Activated T-helper 1 cell treated with anti-CD3 and anti-CD28 coated beads, Interleukin-2, amount 50 U/mL, for 16 hours (primary cell): ENCODE data around the gene FOSL2.

Experiments
- DNase-seq, 2 donors: peaks; one replicate each; pipeline ENCODE4 v3.0.0-alpha.2; 2020; ENCODE audit warnings: low read depth in 1 of 2, low spot score in 1 of 2

The FOSL2 gene

DNA sequence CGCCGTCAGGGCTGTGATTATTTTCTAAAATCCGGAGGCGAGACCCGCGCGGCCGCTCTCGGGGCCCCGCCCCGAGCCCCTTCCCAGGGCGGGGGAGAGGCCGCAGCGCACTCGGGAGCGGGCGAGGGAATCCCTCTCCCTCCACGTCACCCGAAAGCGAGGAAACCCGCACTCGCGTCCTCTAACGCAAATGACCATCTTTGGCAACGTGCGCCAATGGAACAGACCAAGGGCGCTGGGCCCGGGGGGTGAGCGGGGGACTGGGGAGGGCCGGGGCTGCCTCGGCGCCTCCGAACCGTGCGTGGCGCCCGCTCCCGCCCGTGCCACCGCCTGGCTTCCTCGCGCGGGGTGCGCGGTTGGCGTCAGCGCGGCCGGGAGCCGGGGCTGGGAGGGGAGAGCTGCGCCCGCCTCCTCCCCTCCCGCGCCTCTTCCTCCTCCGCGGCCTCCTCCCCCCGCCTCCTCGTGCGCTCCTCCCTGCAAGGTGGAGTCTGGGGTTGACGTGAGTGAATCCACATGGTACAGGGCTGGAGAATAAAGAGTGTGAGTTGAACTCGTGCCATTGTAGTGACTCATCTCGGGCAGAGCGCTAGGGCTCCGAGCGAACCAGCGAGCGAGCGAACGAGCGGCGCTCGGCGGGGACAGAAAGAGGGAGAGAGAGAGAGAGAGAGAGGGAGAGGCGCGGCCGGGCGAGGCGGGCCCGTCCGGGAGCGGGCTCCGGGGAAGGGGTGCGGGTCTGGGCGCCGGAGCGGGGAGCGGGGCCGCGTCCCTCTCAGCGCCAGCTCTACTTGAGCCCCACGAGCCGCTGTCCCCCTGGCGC, at the start of gene FOSL2:
TSS of gene FOSL2 (plus strand) at position 562 of the 817 bp plus-strand sequence. CDS start 863 bp downstream, outside the sequence.
- DNase-seq = peak; percentile 76 to 88

GRCh38 chr2:28343184-28343942, 49.3 kb upstream of the FOSL2 start:
- DNase-seq = no peak

- DNase-seq = no peak
Measured at GRCh38 chr2:28343971-28344715, 48.5 kb upstream of the FOSL2 start.

- DNase-seq = no peak
Measured at GRCh38 chr2:28344756-28345373, 47.8 kb upstream of the FOSL2 start.

DNA sequence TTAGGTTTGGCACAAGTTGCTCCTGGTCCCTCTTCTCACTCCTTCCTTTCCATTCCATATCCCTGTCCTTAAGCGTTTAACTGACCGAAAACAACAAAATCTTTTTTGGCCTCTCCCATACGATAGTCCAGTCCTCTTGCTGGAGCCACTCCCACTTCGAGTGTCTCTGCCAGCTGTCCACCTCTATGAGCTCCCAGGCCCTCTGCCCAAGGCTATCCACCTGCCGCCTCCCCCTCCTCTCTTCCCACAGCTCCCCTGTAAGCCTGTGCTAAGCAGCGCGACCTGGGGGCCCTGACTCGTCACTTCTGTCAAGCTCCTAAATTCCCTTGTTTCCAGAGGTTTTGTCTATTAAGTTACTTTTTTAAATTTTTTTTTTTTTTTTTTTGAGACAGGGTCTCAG, 47.0 kb upstream of the FOSL2 start:
- DNase-seq = no peak

GRCh38 chr2:28346587-28346986, 46.1 kb upstream of the FOSL2 start:
- no peak for DNase-seq

DNA sequence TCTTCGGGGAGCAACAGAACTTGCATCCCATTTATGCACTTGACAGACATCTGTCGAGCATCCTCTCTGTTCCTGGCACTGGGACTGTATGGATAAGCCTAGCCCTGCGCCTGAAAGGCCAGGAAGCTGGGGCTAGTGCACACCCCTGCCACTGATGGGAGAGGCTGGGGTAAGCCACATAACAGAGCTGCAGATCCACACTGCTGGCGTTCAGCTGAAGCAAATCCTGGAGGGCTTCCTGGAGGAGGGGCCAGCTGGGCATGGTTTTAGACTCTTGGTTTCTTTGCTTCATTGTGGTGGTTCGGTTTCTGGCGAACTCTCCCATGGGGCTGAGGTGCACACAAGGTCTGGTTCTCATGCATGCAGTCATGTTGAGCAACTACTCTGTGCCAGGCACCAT, 45.5 kb upstream of the FOSL2 start:
- DNase-seq = no peak

DNA sequence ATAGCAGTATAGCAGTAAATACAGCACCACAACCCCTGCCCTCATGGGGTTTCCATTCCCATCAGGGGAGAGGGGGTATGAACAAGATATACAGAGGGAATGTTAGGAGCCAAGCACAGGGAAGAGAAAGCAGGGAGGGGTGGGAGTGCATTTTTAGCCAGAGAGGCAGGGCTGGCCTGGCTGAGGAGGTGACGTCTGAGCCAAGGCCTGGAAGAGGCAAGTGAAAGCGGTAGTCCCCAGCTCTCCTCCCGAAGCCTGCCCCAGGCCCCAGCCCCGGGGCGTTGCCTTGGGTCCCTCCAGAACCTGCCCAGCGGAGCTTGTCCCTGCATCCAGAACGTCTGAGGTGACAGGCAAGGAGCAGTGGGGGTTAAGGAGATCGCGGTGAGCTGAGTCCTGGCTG, 45.1 kb upstream of the FOSL2 start:
- DNase-seq = no peak

DNA sequence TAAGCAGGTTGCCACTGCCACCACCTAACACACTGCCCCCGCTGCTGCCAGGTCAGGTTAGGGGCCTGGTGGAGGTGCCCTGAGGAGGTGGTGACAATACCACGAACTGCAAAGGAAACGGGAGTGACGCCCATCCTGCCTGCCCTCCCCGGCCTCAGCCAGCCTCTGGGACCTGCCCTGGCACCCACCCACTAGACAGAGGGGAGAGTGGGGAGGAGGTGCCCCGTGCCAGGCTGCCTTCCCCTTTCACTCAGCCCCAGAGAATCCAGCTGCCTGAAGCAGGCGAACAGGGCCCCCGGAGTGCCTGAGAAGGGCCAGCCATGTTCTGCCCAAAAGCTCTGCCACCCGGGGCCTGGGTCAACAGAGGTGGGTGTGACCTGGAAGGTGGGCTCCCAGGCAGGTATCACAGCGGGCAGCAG, 44.5 kb upstream of the FOSL2 start:
- DNase-seq = peak; percentile 17

GRCh38 chr2:28348921-28349320, 43.7 kb upstream of the FOSL2 start:
- no peak for DNase-seq

- no peak for DNase-seq
Measured at GRCh38 chr2:28349546-28350165, 43.0 kb upstream of the FOSL2 start.

DNA sequence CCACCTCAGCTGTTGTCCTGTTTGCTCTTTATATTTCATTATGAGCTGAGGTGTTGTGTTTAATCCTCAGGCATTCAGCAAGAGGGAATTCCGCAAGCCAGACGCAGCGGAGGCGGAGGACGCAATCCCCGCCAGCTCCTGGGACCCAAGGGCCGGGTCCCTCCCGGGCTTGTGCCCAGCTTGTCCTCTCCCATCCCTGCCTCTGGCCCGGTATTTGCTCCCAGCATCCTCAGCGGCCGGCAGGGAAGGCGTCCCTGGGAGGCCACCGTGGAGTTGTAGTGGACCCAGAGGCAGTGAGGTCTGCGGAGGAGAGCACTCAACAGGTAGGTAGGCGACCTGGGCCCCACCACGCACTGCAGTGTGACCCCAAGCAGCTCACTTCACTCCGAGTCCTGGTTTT, 42.5 kb upstream of the FOSL2 start:
- DNase-seq = no peak

- DNase-seq = no peak
Measured at GRCh38 chr2:28350791-28351285, 41.8 kb upstream of the FOSL2 start.

DNA sequence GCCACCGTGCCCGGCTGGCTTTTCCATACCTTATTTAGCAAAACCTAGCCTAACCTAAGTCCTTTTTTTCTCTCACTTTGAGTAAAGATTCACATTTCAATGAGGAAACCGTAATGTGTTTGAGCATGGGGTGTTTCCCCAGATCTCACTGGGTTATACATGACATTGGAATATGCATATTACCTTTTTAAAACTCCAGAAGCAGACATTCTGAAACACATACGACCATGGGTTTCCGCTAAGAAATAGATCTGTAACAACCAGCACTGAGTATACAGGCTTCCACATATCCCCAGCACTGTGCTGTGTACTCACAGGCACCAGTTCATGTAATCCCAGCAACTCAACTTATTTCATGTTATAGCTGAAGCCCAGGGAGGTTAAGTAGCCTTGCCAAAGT, 41.0 kb upstream of the FOSL2 start:
- DNase-seq = no peak

DNA sequence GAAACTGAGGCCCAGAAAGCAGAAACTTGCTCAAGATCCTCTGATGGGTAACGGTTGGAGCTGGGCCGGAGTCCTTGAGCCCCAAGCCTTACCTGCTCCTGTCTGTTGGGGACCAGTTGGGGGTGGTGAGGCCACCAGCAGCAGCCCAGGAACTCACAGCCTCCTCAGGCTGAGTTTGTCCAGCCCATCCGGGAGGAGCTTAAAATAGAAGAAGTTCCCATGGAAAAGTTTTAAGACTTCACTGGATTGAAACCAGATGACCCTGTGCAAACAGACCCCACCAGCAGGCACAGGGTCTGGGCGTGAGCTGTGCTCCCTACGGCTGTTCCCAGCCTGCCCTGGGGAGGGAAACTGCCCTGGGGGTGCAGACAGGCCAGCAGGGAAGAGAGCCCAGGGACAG, 40.6 kb upstream of the FOSL2 start:
- DNase-seq = no peak

GRCh38 chr2:28352610-28353195, 40.0 kb upstream of the FOSL2 start:
- DNase-seq = no peak

- no peak for DNase-seq
Measured at GRCh38 chr2:28354920-28355520, 37.6 kb upstream of the FOSL2 start.

DNA sequence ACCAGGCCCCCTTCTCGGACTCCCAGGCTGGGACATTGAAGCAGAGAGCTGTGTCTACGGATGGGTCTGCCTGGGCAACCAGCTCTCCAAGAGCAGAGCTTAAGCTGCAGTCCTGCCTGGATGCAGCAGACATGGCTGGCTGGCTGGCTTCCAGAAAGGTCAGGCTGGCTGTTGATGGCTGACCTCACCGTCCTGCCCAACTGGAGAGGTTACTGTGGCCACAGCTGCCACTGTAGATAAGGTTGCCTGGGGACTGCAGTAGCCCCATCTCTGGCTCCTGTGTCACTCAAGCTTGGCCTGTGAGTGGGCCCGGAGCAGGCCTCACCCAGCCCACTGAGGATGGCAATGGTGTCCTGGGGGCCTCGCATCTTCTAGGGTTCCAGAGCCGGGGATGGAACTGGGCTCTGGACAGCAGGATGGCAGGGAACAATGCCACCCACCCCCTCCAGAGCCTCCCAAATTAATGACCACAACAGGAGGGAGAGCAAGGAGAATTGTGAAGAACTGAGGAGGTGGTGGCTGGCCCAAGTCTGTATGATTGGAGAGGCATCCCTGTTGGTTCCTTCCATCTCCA, 37.0 kb upstream of the FOSL2 start:
- no peak for DNase-seq

GRCh38 chr2:28356095-28356911, 36.4 kb upstream of the FOSL2 start:
- no peak for DNase-seq
